ENCODE results near the gene NR1H3.

DNA sequence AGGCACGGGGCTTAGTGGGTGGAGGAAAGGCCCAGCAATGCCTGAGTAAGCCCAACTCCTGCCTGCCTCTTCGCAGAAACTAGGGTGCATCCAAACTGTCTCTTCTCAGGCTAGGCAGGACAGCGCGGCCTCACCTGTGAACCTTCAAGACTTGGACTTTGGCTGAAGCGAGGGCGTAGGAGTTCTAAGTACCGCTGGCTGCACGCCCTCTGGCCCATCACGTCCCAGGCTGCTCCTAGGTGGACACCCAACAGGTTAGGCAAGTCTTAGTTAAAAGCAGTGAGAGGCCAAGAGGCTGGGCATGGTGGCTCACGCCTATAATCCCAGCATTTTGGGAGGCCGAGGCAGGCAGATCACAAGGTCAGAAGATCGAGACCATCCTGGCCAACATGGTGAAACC, 44.9 kb upstream of the NR1H3 start:
- TF ChIP-seq CTCF (conservative IDR thresholded peaks at IDR 0.05; ENCODE audit: low read length): no peak
- TF ChIP-seq EZH2phosphoT487 (IDR thresholded peaks at IDR 0.05; ENCODE audit: borderline replicate concordance, low read depth, low read length): no peak

Measured in OCI-LY7 (cell line).